Stimulated activated CD8-positive, alpha-beta memory T cell treated with anti-CD3 and anti-CD28 coated beads, Interleukin-15, amount 100 ng/mL, for 48 hours (primary cell): Measurements from ENCODE around the gene LZTS3.
"Not testable (repeated sequence)": the region's sequence is repeated elsewhere in the genome, so short reads cannot be mapped to it uniquely, and the experiment has no call there.

Experiments used
- DNase-seq, 2 donors: peaks; one replicate each; pipeline ENCODE4 v3.0.0-alpha.2; 2020; ENCODE audit warnings: low read depth in 2 of 2

The LZTS3 gene

GRCh38 chr20:3172933-3173609, at the start of gene LZTS3:
Gene LZTS3 (minus strand): TSS chr20:3173549. CDS start chr20:3167163, 6,386 bp downstream.
- DNase-seq = peak; percentile 61 to 65

GRCh38 chr20:3221398-3222226, 48.3 kb upstream of the LZTS3 start:
- DNase-seq = no peak

- DNase-seq = peak; percentile 63 to 67
Measured at GRCh38 chr20:3218307-3218988, 45.1 kb upstream of the LZTS3 start.

DNA sequence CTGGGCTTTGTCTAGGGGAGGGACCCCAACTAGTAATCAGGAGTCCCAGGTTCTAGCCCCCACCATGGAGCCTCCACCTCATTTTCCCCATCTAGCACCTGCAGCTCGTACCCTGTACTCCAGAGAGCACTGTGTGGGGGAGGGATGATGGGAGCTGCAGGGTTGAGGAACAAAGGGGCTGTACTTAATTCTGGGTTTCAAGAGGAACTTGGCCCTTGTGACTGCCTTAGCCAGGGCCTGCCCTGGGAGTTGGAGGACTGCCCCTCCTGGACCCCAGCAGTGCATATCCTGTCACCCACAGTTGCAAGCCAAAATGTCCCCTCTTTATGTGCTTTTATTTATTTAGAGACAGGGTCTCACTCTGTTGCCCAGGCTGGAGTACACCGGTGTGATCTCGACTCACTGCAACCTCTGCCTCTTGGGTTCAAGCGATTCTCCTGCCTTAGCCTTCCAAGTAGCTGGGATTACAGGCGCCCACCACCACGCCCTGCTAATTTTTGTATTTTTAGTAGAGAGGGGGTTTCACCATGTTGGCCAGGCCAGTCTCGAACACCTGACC, 42.1 kb upstream of the LZTS3 start:
- not testable (repeated sequence) for DNase-seq

DNA sequence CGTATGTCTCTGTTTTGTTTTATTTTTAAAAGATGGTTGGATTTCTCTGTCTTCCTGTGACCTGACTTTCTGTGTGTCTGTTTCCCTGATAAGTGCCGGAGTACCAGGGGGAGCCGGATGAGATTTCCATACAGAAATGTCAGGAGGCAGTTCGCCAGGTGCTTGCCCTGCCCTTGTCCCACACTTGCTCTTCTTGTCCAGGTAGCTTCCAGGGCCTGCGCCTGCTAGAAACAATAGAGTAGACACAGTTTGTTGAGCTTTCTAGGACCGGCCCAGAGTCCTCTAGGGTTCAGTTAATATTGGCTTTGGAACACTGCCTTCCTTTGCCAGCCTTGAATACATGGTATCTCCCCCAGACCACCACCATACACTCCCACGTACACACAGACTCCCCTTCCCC, 39.9 kb upstream of the LZTS3 start:
- no peak for DNase-seq

- no peak for DNase-seq
Measured at GRCh38 chr20:3210346-3210745, 37.0 kb upstream of the LZTS3 start.

- no peak for DNase-seq
Measured at GRCh38 chr20:3209946-3210317, 36.6 kb upstream of the LZTS3 start.

DNA sequence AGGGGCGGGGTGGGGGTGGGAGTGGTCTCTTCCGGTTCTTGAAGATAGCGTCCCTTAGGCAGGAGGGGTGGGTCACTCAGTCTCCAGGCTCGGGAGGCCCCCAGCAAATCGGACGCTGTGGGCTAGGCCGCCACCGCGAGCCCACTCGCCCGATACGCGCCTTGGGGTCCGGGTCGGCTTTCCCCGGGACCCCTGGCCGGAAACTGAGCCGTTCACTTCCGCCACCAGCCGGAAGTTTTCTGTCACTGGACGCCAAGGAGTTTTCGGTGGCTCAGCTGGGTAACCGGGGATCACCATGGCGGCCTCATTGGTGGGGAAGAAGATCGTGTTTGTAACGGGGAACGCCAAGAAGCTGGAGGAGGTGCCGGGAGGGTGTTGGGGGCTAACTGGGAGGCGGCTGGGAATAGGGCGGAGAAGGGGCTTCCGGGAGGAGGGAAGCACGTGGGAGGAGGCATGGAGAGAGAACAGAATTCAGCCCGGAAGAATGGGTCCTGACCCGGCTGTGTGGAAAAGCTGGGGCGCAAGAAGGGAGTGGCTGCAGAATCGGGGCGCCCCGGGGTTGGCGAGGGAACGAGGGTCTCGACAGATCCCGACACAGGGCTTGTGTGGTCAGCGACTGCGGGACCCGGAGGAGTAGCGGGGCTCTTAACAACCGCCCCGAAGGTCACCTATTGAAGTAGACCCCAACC, 36.1 kb upstream of the LZTS3 start, which contains the start of gene ITPA:
Gene ITPA, plus strand, starts transcription at position 242 of the 689 bp plus-strand sequence. Its CDS starts 54 bp downstream, at position 296.
- peak; percentile 50 to 59 for DNase-seq

- no peak for DNase-seq
Measured at GRCh38 chr20:3208786-3209256, 35.5 kb upstream of the LZTS3 start.

DNA sequence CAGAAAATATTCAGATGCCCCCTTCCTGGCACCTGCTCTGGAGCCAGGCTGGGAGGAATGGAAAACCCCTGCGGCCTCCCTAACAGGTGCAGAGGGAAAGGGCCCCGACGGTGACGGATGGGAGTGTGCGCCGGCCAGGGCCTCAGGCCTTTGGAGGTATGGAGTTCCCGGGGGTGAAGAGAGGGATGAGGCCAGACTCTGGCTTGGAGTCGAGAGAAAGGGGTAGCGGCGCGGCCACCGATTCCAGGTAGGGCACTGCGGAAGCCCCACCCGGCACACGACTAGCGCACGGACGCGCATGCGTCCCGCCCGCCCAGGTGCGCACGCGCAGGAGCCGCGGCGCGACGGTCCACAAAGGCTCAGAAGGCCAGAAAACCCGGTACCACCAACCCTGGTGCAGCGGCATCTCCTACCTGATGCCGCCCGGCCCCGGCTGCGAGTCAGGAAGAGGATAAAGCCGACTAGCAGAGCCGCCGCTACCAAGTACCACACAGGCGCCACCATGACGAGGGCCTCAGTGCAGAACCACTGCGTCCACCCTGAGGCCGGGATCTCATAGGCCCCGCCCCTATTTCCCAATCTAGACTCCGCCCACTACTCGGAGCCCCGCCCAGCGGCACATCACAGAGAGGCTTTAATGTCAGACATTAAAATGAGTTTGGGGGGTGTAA, 30.9 kb upstream of the LZTS3 start, which contains the start of gene DDRGK1:
Gene DDRGK1, minus strand, starts transcription at position 559 of the 671 bp plus-strand sequence. Its CDS starts 55 bp downstream, at position 504.
- peak; percentile 80 to 82 for DNase-seq

DNA sequence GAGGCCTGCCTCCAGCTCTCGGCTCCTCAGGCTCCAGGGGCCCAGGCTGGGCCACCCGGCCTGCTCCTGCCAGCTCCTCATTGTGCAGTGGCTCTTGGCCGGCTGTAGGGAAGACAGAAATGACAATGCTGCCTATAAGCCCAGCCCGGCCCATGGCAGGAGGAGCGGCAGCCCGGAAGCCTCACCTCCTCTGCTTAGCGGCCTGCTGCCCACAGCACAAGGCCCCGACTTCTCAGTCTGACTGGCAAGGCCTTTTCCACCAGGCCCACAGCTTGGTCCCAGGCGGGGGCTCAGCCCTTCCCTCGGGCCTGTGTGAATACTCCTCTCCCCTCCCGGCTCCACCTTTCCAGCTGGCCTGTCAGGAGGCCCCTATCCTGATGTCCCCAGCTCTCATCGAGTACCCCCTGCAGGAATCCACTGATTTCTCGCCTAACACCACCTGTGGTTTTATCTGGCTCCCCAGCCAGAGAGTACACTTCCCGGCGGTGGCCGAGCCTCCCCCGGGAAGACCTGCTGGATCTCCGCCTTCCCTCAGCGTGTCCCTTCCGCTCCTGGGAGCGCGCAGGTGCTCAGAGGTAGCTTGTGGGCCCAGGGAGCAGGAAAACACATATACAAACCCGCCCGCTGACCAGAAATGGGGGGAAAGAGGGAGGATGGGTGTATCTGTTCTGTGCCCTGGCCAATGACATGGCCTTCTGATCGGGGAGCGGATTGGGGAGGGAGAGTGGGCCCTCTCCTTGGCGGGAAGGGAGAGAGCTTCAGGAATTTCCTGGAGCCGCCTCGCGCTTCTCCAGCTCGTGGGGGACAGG, 30.2 kb upstream of the LZTS3 start:
- peak in 1 of 2 donors; percentile 38 for DNase-seq

GRCh38 chr20:3202965-3203314, 29.6 kb upstream of the LZTS3 start:
- DNase-seq = no peak

DNA sequence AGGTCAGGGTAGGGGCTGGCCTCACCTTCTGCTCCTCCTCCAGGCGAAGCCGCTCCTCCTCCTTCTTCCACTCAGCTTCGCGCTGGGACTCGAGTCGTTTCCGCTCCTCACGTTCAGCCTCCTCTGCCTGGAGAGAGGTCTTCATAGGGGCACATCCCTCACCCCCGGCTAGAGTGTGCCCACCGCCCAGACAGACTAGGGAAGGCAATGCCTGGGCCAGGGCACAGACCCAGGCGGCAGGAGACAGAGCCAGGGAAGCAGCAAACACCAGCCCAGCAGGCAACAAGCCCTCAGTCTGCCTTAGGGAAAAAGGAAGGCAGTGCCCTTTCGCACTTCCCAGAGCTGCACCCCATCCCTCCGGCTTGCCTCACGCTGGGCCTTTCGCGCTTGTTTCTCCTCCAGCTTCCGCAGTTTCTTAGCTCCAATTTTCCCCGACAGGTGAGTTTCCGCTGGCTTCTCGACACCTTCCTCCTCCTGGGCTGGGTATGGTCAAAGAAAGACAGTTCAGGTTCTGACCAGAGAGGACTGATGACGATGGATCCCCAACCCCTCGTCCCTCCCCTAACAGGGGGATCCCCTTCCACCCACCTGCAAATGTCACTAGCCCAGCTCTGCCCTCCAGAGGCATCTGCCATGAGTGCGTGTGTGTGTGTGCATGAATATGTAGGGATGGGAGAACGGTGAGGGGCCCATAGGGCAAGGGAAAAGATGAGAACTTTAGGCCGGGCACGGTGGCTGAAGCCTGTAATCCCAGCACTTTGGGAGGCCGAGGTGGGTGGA, 26.8 kb upstream of the LZTS3 start:
- no peak for DNase-seq

- no peak for DNase-seq
Measured at GRCh38 chr20:3199206-3199605, 25.9 kb upstream of the LZTS3 start.

GRCh38 chr20:3195590-3196237, 22.4 kb upstream of the LZTS3 start:
- no peak for DNase-seq

DNA sequence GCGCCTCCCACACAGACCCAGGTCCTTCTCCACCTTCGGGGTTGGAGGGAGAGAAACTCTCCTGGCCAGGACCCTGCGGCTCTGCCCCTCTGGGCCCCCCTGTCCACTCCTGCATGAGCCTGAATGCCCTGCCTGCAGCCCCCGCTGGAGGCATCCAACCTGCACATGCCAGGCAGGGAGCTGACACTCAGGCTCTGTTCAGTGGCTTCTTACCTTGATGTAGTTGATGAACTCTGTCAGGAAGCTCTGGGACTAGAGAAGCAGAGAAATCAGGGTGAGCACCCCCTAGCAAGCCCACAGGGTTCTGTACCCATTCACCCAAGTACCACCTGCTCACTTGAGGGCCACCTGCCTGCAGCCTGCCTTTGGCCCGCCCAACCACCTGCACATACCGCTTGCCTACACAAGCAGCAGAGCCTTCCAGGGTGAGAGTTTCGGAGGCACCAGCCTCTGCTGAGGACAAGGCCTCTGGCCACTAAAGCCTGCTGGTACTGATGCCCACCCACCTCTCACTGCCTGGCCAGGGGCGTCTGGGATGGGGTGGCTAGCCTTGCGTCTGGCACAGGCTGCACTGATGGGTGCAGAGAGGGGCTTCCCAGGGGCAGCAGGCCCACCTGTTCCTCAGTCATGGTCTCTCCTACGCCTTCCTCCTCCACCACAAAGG, 21.4 kb upstream of the LZTS3 start:
- no peak for DNase-seq

DNA sequence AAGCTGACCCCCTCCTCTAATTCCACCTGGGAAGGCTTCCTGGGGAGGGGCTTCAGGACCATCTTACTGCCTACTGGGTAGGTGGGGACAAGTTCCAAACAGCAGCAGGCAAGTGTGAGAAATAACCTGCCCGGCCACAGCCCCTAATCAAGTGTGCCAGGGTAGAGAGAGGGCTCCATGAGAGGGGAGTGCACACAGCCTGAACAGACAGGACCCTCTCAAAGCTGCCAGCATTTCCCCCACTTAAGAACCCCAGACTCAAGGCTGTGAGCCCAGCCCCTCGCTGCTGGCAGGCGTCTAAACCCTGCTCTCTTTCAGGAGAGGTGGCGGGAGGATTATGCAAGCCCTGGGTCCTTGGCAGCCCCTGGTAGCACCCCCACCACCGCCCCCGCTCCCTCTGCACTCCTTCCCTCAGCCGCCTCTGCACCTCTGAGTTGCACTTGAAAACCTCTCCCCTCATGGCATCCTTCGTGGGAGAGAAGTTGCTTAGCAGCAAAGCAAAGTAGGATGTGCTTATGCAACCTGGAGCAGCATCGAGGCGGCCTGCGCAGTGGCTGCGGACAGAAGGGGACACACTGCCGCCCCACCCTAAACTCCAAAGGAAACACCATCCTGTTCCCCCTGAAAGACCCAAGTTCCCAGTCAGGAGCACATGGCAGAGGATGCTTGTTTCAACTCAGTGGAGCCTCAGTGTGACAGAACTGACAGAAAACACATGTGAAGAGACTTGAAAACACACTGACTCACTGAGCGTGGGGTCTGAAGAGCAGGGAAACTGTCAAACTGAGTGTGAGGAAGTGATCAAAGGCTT, 20.7 kb upstream of the LZTS3 start:
- no peak for DNase-seq
